Activated CD8-positive, alpha-beta memory T cell treated with anti-CD3 and anti-CD28 coated beads, Interleukin-2, amount 50 U/mL, for 24 hours (primary cell): ENCODE data around the gene ADAM12.
"Not testable (repeated sequence)": the region's sequence is repeated elsewhere in the genome, so short reads cannot be mapped to it uniquely, and the experiment has no call there.

Experiments
- DNase-seq: peaks from one replicate; pipeline ENCODE4 v3.0.0-alpha.2; 2020; ENCODE audit errors: extremely low read depth

The ADAM12 gene

DNA sequence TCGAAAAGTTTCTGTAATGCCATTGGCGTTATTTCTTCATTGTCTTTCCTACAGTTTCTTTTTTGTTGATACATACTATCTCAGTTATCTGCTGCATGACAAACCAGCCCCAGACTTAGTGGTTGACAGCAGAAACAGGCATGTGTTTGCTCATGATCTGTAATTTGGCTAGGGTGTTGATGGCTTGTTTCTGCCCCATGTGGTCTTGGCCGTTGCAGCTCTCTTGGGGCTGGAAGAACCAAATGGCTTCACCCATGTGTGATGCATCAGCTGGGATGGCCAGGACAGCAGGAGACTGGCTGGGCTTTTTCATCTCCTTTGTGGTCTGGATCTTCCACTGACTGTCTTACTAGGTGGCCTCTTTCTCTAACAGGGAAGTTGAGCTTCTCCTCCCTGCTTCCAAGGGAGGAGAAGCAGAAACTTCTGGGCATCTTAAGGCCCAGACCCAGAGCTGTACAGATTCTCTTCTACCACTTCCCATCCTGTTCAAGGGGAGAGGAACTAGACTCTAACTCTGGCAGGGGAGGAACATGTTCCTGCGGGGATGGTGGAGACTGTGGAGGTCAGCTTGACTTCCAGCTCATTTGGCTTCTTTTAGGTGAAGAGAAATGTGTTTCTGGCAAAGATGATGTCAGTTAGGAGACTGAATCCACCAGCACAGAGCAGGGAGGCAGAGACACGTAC lies 402.6 kb downstream of the ADAM12 start:
- DNase-seq = no peak

DNA sequence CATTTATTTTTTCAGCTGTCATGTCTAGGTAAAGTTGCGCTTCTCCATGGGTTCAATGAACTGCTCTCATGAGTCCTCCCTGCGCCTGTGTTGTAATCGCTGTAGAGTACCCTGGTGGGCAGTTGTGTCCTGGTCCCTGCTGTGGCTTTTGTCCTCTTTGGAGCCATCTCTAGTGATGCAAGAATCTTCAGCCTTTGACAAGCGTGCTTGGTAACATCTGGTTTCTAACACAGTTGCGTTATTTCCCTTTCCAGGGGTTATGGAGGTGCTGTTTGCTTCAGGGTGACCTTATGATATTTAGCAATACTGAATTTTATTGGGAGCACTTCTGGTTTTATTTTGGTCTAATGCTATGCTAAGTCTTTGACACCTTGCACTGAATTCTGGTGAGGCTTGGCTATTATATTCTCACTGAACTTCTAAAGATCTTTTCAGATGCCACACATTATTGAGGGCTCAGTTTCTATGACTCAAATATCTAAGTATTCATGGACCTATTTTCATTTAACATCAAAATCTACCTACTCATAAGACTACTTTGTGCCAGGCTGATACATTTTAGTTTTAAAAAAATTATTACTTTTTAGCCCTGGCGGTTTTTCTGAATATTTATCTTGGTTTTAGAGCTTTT lies 403.3 kb downstream of the ADAM12 start:
- DNase-seq = no peak

DNA sequence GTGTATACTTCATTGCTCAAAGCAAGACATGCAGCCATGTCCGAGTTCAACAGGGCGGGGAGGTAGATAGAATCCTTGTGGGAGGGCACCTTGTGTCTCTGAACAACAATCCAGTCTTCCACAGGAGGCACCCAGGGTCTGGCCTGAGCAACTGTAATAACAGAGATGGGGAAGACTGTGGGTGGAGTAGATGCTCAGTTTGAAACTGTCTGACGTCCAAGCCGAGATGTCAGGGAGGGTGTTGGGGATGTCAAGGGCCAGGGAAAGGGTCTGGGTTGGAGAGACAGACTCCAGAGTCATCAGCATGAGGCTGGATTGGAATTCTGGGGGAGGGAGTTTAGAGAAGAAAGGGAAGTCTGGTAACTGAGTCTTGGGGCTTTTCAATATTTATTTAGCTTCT lies 403.9 kb downstream of the ADAM12 start:
- no peak for DNase-seq

DNA sequence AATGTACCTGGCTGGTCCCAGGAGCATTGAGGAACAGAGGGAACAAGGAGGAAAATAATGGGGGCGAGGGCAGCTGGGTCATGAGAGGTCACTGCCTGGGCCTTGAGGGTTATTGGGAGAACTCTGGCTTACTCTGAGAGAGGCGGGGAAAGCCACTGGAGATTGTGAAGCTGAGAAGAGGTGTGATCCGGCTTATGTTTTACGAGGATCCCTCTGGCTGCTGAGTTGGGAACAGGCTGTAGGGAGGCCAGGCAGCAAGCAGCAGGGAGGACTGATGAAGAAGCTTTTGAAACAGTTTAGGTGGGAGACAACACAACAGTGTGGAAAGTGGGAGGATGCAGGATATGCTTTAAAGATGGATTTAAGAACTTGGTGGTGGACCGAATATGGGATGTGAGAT lies 404.6 kb downstream of the ADAM12 start:
- DNase-seq = no peak

DNA sequence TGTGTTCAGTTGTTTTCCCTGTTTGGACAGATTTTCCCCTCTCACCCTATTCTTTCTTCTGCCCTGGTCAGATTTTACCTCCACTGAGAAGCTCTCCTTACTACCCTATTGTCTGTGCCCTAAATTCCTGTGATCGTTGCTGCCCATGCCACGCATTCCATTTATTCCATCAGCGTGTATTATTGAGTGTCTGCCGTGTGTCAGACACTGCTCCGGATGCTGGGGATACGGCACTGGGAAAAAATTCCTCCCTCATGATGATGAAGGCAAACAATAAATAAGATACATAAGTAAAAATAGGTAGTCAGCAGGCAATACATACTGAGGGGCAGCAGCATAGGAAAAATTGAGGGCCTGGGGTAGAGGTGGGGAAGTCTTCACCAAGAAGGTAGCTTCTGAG lies 405.1 kb downstream of the ADAM12 start:
- no peak for DNase-seq

DNA sequence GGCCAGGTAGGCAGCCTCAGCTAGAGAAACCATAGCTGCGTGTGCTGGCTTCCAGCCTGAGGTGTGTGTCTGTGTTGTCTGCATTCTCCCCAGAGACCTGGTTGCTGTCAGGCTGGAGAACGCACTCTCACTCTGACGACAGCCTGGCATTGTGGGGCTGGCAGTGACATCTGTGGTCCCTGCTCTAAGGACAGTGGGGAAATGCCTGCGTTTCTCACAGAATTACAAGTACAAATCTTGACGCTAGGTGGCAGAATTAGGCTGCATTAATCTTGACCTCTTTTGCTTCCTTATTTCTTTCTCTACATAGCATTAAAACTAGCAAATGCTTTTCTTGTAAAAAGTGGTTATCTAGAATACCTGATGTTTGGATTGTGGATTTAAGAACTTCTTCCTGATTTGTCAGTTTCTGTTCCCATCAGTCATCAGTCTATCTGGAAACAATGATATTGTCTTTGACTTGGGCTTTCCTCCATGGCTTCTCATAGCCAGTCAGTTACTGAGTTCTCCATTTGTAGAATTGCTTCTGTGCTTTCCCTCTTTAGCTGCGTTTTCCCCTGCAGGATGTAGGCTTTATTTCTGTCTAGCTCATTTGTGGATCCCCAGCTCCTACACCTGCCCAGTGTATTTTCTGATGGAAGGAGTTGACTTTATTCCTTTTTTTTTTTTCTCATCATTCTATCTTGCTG lies 405.9 kb downstream of the ADAM12 start:
- DNase-seq = no peak

DNA sequence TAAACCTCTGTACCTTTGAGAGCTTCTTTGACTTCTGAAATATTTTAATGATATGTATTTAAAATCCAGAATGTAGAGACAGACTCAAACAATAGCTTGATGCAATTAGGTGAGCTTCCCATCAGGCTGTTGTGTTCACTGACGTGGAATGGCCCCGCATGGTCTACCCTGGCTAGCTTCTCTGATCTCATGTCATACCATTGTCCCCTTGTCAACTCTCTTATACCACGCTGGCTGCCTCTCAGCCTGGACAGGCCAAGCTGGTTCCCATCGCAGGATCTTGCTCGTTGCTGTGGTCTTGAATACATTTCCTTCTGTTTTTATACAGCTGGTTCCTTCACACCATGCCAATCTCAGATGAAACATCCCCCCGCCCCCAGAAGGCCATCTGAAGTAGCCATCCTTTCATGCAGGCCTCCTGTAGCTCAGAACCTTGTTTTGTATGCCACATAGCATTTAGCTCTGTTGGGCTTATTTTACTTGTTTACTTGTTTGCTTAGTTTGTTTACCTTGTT lies 407.7 kb downstream of the ADAM12 start:
- DNase-seq = no peak

DNA sequence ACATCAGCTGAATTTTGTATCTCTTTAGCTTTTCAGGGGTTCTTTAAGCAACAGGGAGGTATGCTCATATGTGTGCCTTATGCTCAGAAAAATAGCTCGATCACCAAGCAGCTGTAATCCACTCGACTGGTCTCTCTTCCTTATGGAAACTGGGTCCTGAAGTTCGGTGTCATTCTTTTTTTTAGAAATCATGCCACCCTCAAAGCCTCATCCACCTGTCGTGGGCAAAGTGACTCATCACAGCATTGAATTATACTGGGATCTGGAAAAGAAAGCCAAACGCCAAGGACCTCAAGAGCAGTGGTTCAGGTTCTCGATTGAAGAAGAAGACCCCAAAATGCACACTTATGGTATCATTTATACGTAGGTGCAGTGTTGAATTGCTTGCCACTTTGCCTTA lies 408.3 kb downstream of the ADAM12 start:
- no peak for DNase-seq

DNA sequence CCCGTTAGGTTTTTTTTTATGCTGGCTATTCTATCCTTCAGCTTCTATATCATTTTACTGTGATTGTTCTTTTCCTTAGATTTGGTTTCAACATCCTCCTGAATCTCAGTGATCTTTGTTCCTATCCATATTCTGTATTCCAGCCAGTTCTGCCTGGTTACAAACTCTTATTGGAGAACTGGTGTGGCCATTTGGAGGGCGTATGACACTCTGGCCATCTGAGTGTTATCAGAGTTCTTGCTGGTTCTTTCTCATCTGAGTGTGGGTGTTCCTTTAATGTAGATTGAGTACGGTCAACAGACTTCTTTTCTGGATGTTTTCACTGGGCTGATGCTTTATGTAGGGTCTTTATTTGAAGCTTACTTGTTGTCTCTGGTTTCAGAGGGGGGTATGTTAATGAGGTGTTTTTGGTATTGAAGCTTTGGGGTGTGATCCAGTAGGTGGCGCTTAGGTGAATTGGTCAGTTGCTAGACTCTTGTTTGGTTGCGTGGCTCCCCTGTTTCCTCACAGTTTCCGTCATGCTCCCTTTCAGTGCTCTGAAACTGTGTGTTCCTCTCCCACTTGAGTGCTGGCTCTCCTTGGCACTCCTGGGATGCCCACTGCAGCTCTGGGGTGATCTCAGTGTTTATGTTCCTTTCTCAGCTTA lies 411.2 kb downstream of the ADAM12 start:
- DNase-seq = no peak

DNA sequence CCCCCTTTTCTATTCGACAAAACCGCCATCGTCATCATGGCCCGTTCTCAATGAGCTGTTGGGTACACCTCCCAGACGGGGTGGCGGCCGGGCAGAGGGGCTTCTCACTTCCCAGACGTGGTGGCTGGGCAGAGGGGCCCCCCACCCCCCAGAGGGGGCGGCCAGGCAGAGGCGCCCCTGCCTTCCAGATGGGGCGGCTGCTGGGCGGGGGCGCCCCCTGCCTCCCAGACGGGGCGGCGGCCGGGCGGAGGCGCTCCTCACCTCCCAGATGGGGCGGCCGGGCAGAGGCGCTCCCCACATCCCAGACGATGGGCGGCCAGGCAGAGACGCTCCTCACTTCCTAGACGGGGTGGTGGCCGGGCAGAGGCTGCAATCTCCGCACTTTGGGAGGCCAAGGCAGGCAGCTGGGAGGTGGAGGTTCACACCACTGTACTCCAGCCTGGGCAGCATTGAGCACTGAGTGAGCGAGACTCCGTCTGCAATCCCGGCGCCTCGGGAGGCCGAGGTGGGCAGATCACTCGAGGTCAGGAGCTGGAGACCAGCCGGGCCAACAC lies 418.1 kb downstream of the ADAM12 start:
- not testable (repeated sequence) for DNase-seq

DNA sequence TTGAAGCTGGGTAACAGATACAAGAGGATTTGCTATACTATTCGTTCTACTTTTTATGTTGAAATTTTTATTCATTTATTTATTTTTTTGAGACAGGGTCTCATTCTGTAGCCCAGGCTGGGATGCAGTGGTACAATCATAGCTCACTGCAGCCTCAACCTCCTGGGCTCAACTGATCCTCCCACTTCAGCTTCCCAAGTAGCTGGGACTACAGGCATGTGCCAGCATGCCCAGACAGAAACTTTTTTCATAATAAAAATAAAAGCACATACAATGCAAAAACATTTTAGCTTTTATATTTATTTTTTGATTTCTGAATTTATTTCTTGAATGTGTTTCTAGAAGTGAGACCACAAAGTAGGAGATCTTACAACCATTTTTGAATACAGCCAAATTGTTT lies 420.7 kb downstream of the ADAM12 start:
- DNase-seq = no peak

DNA sequence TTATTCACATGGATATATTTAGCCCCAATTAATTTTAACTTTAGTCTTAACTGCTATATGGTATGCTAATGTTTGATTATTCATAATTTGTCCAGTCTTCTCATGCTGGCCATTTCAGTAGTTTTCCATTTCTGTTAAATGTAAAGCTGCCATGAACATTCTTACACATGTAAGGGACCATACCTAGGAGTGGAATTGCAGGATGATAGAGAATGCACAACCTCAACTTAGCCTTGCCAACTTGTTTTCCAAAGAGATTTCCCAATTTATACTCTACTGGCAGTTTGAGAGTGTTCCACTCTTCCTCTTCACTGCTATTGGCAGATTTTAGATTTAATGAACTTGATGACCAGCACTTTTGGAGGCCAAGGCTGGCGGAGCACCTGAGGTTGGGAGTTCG lies 423.7 kb downstream of the ADAM12 start:
- DNase-seq = no peak
